Stomach (tissue), 9 donors: ENCODE data around the gene MRPL12. TPM values are rescaled to one million over a fixed set of nuclear protein-coding genes. Genes with fewer than 3 reads are reported as not detected.

Experiments used
- DNase-seq, 2 donors: peaks; one replicate each; pipeline versions ENCODE4 v3.0.0 to v3.0.0-alpha.2; 2013 to 2019
- H3K27ac ChIP-seq, 5 donors: fragments of 200-600 bp in 4 of 5; sonication (generic) in 4 of 5; one replicate each; pipeline ENCODE4 v1.5.1; 2013 to 2019; ENCODE audit warnings: mild to moderate bottlenecking in 1 of 5, moderate library complexity in 1 of 5
- H3K27me3 ChIP-seq, 3 donors: fragments of 200-600 bp; sonication (generic); one replicate each; pipeline ENCODE4 v1.5.1; 2017 to 2019; ENCODE audit warnings: mixed run types in 1 of 3
- H3K36me3 ChIP-seq, 4 donors: fragments of 200-600 bp; sonication (generic); 1 replicate in 3 of 4; 2 replicates in 1 of 4; pipeline ENCODE4 v1.5.1; 2016 to 2019
- H3K4me1 ChIP-seq, 4 donors: fragments of 200-600 bp; sonication (generic); one replicate each; pipeline ENCODE4 v1.5.1; 2016 to 2019
- H3K4me3 ChIP-seq, 4 donors: fragments of 200-600 bp; sonication (generic) in 3 of 4; one replicate each; pipeline ENCODE4 v1.5.1; 2016 to 2019; ENCODE audit warnings: mild to moderate bottlenecking in 1 of 4
- H3K9me3 ChIP-seq, 4 donors: fragments of 200-600 bp; sonication (generic); one replicate each; pipeline ENCODE4 v1.5.1; 2016 to 2019
- CTCF ChIP-seq, 7 experiments: fragments of 450-650 bp in 4 of 7; fragments of 200-600 bp in 3 of 7; sonication (generic) in 3 of 7; IDR thresholded peaks; one replicate each; pipeline ENCODE4 v1.5.1; 2016 to 2019; ENCODE audit warnings: antibody characterized with exemption in 7 of 7, control low read depth in 2 of 7, mild to moderate bottlenecking in 1 of 7
- EP300 ChIP-seq: sonication (generic); formaldehyde crosslinking; IDR thresholded peaks from one replicate; pipeline ENCODE4 v1.6.1; 2017; ENCODE audit warnings: antibody characterized with exemption
- POLR2A ChIP-seq, 4 donors: fragments of 450-650 bp; IDR thresholded peaks; one replicate each; pipeline ENCODE4 v1.6.1; 2016; ENCODE audit warnings: antibody characterized with exemption in 4 of 4, control low read depth in 2 of 4, mild to moderate bottlenecking in 1 of 4, moderate library complexity in 1 of 4
- POLR2AphosphoS5 ChIP-seq, 3 donors: sonication (generic); formaldehyde crosslinking; IDR thresholded peaks; one replicate each; pipeline ENCODE4 v1.6.1; 2016; ENCODE audit warnings: antibody characterized with exemption in 3 of 3
- WGBS, 5 donors: extraction: QIAGEN DNeasy Blood & Tissue Kit in 3 of 5; methylation state at CpG; one replicate each; pipeline versions ENCODE4 v1.1.5 to v1.1.7; 2013 to 2018; 5-methylcytosine and 5-hydroxymethylcytosine counted together
- intact Hi-C: fragments of 100-400 bp; cut with DNase I; formaldehyde crosslinking; loops from one replicate; pipeline ENCODE4 v1.15.1; 2023; ENCODE audit warnings: low total_unique reads
- polyA plus RNA-seq, 3 donors: library from polyadenylated mRNA; stranded (reverse); fragments of 200-250 nt; gene quantifications; one replicate each; pipeline ENCODE4 v1.2.3, GENCODE V29; 2013
- total RNA-seq, 5 donors: library from RNA; depleted of rRNA; stranded (reverse); fragments of >200 nt; gene quantifications; one replicate each; pipeline versions ENCODE4 v1.1.0 to v1.2.3, GENCODE V29; 2014 to 2016
- donor health status: healthy with polysubstance abuse.
- donor health status: Bipolar disorder and iron deficiency.
- donor health status: healthy.

MRPL12 gene
- total and polyA plus RNA-seq, 8 donors, result 3.5 to 178 (median 71.0) TPM

DNA sequence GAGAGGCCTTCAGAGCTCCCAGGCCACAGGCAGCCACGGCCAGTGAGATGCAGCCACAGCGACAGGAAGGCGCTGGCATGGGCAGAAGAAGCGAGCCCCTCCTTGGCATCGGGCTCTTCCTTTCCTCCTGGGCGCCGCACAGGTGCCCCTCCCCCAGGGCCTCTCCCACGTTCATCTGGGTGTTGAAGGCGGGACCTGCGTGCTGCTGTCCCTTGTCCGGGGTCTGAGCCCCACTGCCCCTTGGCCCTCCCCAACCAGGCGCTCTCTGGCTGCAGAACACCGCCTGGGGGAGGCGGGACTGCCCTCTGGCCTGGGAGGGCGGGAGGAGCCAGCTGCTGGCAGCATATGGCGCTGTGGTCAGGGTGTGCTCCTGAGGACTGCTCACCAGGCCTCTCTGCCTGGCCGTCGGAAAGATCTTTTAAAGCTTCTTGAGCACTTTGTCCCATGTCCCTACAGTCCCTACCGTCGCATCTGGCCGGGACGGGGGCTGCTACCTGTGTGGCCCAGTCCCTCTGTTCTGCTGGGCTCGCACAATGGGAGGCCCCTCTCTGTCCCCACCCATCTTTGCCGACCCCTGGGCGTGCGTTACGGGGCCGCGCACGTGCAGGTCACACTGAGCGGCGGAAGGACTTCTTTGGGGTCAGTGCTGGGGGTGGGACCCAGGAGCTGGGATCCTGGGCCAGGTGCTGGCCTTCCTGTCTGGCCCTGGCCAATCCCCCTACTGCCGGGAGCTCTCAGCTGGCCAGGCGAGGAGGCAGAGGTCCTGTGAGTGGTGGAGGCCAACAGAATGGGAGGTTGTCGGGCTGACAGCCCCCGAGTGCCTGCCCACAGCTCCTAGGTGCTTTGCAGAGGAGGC is 10.6 kb downstream of the MRPL12 start:
- Histone ChIP-seq H3K4me3 (peak overlapping the region; percentile 61 to 94 (median 86)), H3K36me3 (peaks cover 4 to 34% (median 30%) of the 10 kb centered on the region in 4 donors), H3K4me1 (peaks cover 40 to 54% (median 48%) of the 10 kb centered on the region in 4 donors), H3K27me3 (no peaks in the 10 kb centered on the region), H3K9me3 (no peaks in the 10 kb centered on the region), H3K27ac (peak overlapping the region; percentile 77 to 90 (median 85))
- intact Hi-C loops, result no loop called here
- TF ChIP-seq EP300 (no peak), POLR2AphosphoS5 (IDR thresholded peaks at IDR 0.05) (peak in 1 of 3 donors; percentile 32)
- 15 to 66% (median 29%) methylated on average over 14 to 36 of the region's 36 CpGs for WGBS, 5 donors
- DNase-seq, result peak; percentile 67 to 74

GRCh38 chr17:81714412-81715106 is 11.4 kb downstream of the MRPL12 start:
- Histone ChIP-seq H3K27me3 (no peaks in the 10 kb centered on the region), H3K36me3 (peaks cover 4 to 42% (median 38%) of the 10 kb centered on the region in 4 donors), H3K4me1 (peaks cover 40 to 54% (median 48%) of the 10 kb centered on the region in 4 donors), H3K4me3 (peak overlapping the region in 3 of 4 donors; percentile 61 to 94 (median 91)), H3K9me3 (no peaks in the 10 kb centered on the region), H3K27ac (peak overlapping the region; percentile 77 to 90 (median 85))
- intact Hi-C loops, result no loop called here
- DNase-seq, result no peak
- WGBS, 5 donors, result 88 to 93% (median 89%) methylated on average over 26 to 39 of the region's 39 CpGs
- TF ChIP-seq POLR2A (IDR thresholded peaks at IDR 0.05) (no peak), CTCF (IDR thresholded peaks at IDR 0.05) (no peak), POLR2AphosphoS5 (IDR thresholded peaks at IDR 0.05) (no peak), EP300 (no peak)

GRCh38 chr17:81715107-81715871 is 12.1 kb downstream of the MRPL12 start:
- Histone ChIP-seq H3K9me3 (no peaks in the 10 kb centered on the region), H3K4me1 (peaks cover 35 to 46% (median 43%) of the 10 kb centered on the region in 4 donors), H3K27me3 (no peaks in the 10 kb centered on the region), H3K4me3 (no peak overlapping the region), H3K36me3 (peaks cover 4 to 49% (median 45%) of the 10 kb centered on the region in 4 donors), H3K27ac (no peak overlapping the region)
- 89 to 92% (median 90%) methylated on average over 25 to 32 of the region's 32 CpGs for WGBS, 5 donors
- no peak for TF ChIP-seq POLR2A (IDR thresholded peaks at IDR 0.05)
- TF ChIP-seq EP300, result no peak
- TF ChIP-seq POLR2AphosphoS5 (IDR thresholded peaks at IDR 0.05), result no peak
- DNase-seq, result no peak
- intact Hi-C loops, result no loop called here

DNA sequence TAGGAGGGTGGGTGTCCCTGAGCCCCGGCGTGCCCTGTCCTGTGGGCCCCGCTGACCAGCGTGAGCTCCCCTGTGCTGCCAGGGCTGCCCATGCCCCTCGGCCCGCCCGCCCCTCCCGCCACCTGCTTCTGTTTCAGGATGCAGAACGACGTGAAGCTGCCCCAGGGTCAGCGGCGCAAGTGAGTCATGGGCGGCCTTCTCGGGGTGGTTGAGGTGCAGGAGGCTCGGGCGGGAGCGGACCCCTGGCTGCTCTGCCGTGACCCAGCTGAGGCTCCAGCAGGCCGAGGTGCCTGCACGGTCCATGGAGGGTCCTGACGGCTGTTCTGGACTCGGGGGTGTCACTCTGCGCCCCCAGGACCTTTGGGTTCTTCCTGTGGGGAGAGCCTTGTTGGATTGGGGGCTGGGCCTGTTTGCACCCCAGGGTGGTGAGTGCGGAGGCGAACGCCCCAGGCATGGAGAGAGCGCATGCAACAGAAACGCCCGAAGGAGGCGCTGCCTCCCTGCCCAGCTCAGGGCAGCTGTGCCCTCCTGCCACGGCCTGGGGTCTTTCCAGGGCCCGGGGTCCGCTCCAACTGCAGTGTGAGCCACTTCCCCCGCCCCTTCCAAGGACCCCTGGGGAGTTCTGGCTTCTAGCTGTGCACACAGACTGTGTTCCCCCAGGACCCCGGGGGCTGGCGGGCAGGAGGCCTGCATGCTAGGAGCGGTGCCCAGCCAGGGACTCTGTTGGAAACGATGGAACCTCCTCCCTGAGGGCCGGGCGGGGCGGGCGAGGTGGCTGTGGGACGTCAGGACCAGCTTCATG is 12.9 kb downstream of the MRPL12 start:
- Histone ChIP-seq H3K9me3 (no peaks in the 10 kb centered on the region), H3K4me3 (no peak overlapping the region), H3K4me1 (peaks cover 28 to 39% (median 35%) of the 10 kb centered on the region in 4 donors), H3K27me3 (no peaks in the 10 kb centered on the region), H3K36me3 (peaks cover 4 to 54% (median 49%) of the 10 kb centered on the region in 4 donors), H3K27ac (no peak overlapping the region)
- DNase-seq, result no peak
- no peak for TF ChIP-seq POLR2A (IDR thresholded peaks at IDR 0.05)
- no peak for TF ChIP-seq POLR2AphosphoS5 (IDR thresholded peaks at IDR 0.05)
- TF ChIP-seq EP300, result no peak
- TF ChIP-seq CTCF (IDR thresholded peaks at IDR 0.05), result no peak
- intact Hi-C loops, result no loop called here
- 88 to 93% (median 90%) methylated on average over 22 to 43 of the region's 43 CpGs for WGBS, 5 donors
